ENCODE data around the gene EPHA8. TPM values are rescaled to one million over a fixed set of nuclear protein-coding genes. Genes with fewer than 3 reads are reported as not detected.

Gene EPHA8
- total and polyA plus RNA-seq, 2 of the 13 experiments (the other 11 are each of a cell fraction or from before 2014, with no cell fraction given): not detected

- ChIA-PET CTCF (ENCODE audit: low intra/inter-chr PET ratio, low total read pairs) (no interaction called here), POLR2A (no interaction called here)
- Histone ChIP-seq H3K4me2 (ENCODE audit: low read depth, low read length) (no peak overlapping the region), H3K27ac (ENCODE audit: extremely low read length, insufficient read depth, low read length) (no peak overlapping the region), H3K79me2 (ENCODE audit: insufficient read depth, low read length) (no peaks in the 10 kb centered on the region), H3K9ac (ENCODE audit: insufficient read depth, low read depth, low read length) (no peak overlapping the region), H3K36me3 (replicated peaks in 1 of 2; ENCODE audit: control insufficient read depth in 1 of 2, insufficient read depth in 2 of 2, low read length in 2 of 2) (no peaks in the 10 kb centered on the region), H3K4me3 (replicated peaks in 1 of 3; ENCODE audit: insufficient read depth in 1 of 3, low read depth in 2 of 3, low read length in 3 of 3) (no peak overlapping the region), H3K9me3 (ENCODE audit: low read length) (no peaks in the 10 kb centered on the region), H2AFZ (ENCODE audit: low read length) (no peak overlapping the region), H3K4me1 (ENCODE audit: insufficient read depth, low read length) (no peaks in the 10 kb centered on the region), H3K27me3 (ENCODE audit: control insufficient read depth in 1 of 2, insufficient read depth in 2 of 2, low read length in 2 of 2) (peaks cover 3 to 28% of the 10 kb centered on the region in 2 experiments; a peak in 3 of 5 replicates), H4K20me1 (ENCODE audit: insufficient read depth, low read length) (peaks cover 3% of the 10 kb centered on the region; the same call in 1 of the 2 replicates)
- no peak for DNase-seq (ENCODE audit: low spot score)
- TF ChIP-seq ZNF547 (CRISPR knock-in tag; IDR thresholded peaks at IDR 0.05) (no peak), ZSCAN9 (CRISPR knock-in tag; IDR thresholded peaks at IDR 0.05; ENCODE audit: borderline replicate concordance) (no peak), ZNF557 (CRISPR knock-in tag; IDR thresholded peaks at IDR 0.05) (no peak), ZNF331 (CRISPR knock-in tag; IDR thresholded peaks at IDR 0.05) (no peak), NFE2L2 (IDR thresholded peaks at IDR 0.05; ENCODE audit: low read length) (no peak), ZFAT (CRISPR knock-in tag; conservative IDR thresholded peaks at IDR 0.05) (no peak), SP1 (IDR thresholded peaks at IDR 0.05) (no peak), SP1 (CRISPR knock-in tag; IDR thresholded peaks at IDR 0.05) (no peak), FUBP1 (CRISPR knock-in tag; IDR thresholded peaks at IDR 0.05; ENCODE audit: borderline replicate concordance) (no peak), GLI4 (CRISPR knock-in tag; IDR thresholded peaks at IDR 0.05; ENCODE audit: borderline replicate concordance) (no peak), ZNF234 (CRISPR knock-in tag; conservative IDR thresholded peaks at IDR 0.05) (no peak), ZNF552 (CRISPR knock-in tag; IDR thresholded peaks at IDR 0.05; ENCODE audit: borderline replicate concordance) (no peak), KDM5A (IDR thresholded peaks at IDR 0.05; ENCODE audit: borderline replicate concordance, low read length) (no peak), KDM2A (CRISPR knock-in tag; IDR thresholded peaks at IDR 0.05; ENCODE audit: borderline replicate concordance, low read depth) (no peak), RFXAP (CRISPR knock-in tag; IDR thresholded peaks at IDR 0.05; ENCODE audit: borderline replicate concordance) (no peak), RBFOX2 (IDR thresholded peaks at IDR 0.05; ENCODE audit: low read depth, low read length) (no peak), SP4 (CRISPR knock-in tag; IDR thresholded peaks at IDR 0.05) (no peak)
- intact Hi-C loops (cut with micrococcal nuclease; ENCODE audit: unreplicated experiment) (no loop called here), in situ Hi-C loops (cut with HindIII; ENCODE audit: extremely low pct_ligation_motif_present, low pct_unique_long_range_greater_than_20kb) (no loop called here)
- FAIRE-seq: no peak
- no TSS peak for BruUV-seq (replicated peaks)
- 26% methylated on average over 3 of the region's 3 CpGs for WGBS (ENCODE audit: low lambda C conversion rate)
- ATAC-seq: no peak
Observed at GRCh38 chr1:22637907-22638445, 74.7 kb downstream of the EPHA8 start.
